B cell (primary cell): ENCODE data around the gene KIF21A. TPM values are rescaled to one million over a fixed set of nuclear protein-coding genes. Genes with fewer than 3 reads are reported as not detected.

Experiments used
- ATAC-seq: fragments of 200-7000 bp; cut with Tn5 transposase; one replicate; pipeline ENCODE4 v1.10.0; 2021; ENCODE audit warnings: low read depth, mild to moderate bottlenecking, moderate number of reproducible peaks, moderate library complexity
- CTCF ChIA-PET: fragments of 350-600 bp; sonication (Branson Sonifier 250); formaldehyde crosslinking; loops from one replicate; lab custom pipeline; 2021; ENCODE audit warnings: antibody characterized with exemption, inconsistent platforms; lab: Charles Lee
- POLR2A ChIA-PET: fragments of 350-600 bp; sonication (Branson Sonifier 250); formaldehyde crosslinking; loops from one replicate; lab custom pipeline; 2021; ENCODE audit warnings: antibody characterized with exemption; lab: Charles Lee
- DNase-seq: peaks from one replicate; pipeline ENCODE4 v3.0.0; 2013
- H2AFZ ChIP-seq: 2 replicates; pipeline ENCODE4 v1.6.1; 2012; ENCODE audit warnings: mild to moderate bottlenecking, low read depth, low read length; ENCODE audit not compliant: insufficient read depth, poor library complexity, severe bottlenecking
- H3K27ac ChIP-seq, 2 donors: 1 replicate in 1 of 2; 2 replicates in 1 of 2; pipeline ENCODE4 v1.5.1; 2012 to 2013; ENCODE audit warnings: low read length in 2 of 2, mild to moderate bottlenecking in 2 of 2, moderate library complexity in 1 of 2
- H3K27me3 ChIP-seq, 4 experiments: fragments of 200-600 bp in 1 of 4; sonication (generic) in 1 of 4; replicated peaks in 1 of 4; 1 replicate in 2 of 4; 2 replicates in 2 of 4; pipeline versions ENCODE4 v1.6.1 to v1.7.0; 2013 to 2016; ENCODE audit warnings: low read length in 3 of 4, mild to moderate bottlenecking in 2 of 4, mixed read lengths in 1 of 4, moderate library complexity in 1 of 4; ENCODE audit not compliant: insufficient read depth in 4 of 4, control insufficient read depth in 3 of 4; ENCODE audit errors: control extremely low read depth in 1 of 4
- H3K36me3 ChIP-seq, 2 experiments: replicated peaks in 1 of 2; 1 replicate in 1 of 2; 2 replicates in 1 of 2; pipeline versions ENCODE4 v1.6.1 to v1.7.1; 2013; ENCODE audit warnings: low read length in 1 of 2; ENCODE audit not compliant: insufficient read depth in 2 of 2, control insufficient read depth in 1 of 2; ENCODE audit errors: control extremely low read depth in 1 of 2, extremely low read depth in 1 of 2
- H3K4me1 ChIP-seq, 2 donors: fragments of 200-600 bp in 1 of 2; sonication (generic) in 1 of 2; 1 replicate in 1 of 2; 2 replicates in 1 of 2; pipeline versions ENCODE4 v1.5.1 to v1.6.1; 2013 to 2017; ENCODE audit warnings: low read length in 2 of 2; ENCODE audit not compliant: control insufficient read depth in 2 of 2, insufficient read depth in 2 of 2
- H3K4me2 ChIP-seq: replicated peaks from 2 replicates; pipeline ENCODE3; 2012; ENCODE audit warnings: mild to moderate bottlenecking, low read depth, low read length; ENCODE audit not compliant: poor library complexity, severe bottlenecking
- H3K4me3 ChIP-seq, 5 experiments: fragments of 200-600 bp in 1 of 5; sonication (generic) in 1 of 5; 1 replicate in 3 of 5; 2 replicates in 2 of 5; pipeline versions ENCODE4 v1.5.1 to v1.7.0; 2011 to 2016; ENCODE audit warnings: low read length in 4 of 5, mild to moderate bottlenecking in 4 of 5, low read depth in 2 of 5, control low read depth in 1 of 5, moderate library complexity in 1 of 5; ENCODE audit not compliant: insufficient read depth in 1 of 5; ENCODE audit errors: control extremely low read depth in 1 of 5, extremely low read depth in 1 of 5
- H3K79me2 ChIP-seq: fragments of 200-600 bp; sonication (generic); one replicate; pipeline ENCODE4 v1.6.0; 2016; ENCODE audit warnings: low read length; ENCODE audit not compliant: control insufficient read depth, insufficient read depth
- H3K9ac ChIP-seq: fragments of 200-600 bp; sonication (generic); 2 replicates; pipeline ENCODE4 v1.6.1; 2017; ENCODE audit warnings: mild to moderate bottlenecking, low read length, moderate library complexity
- H3K9me3 ChIP-seq, 3 donors: one replicate each; pipeline versions ENCODE4 v1.6.1 to v1.7.1; 2013; ENCODE audit warnings: low read length in 2 of 3; ENCODE audit not compliant: control insufficient read depth in 2 of 3, insufficient read depth in 1 of 3; ENCODE audit errors: control extremely low read depth in 1 of 3
- H4K20me1 ChIP-seq: 2 replicates; pipeline ENCODE4 v1.6.0; 2012; ENCODE audit warnings: mild to moderate bottlenecking, low read length; ENCODE audit not compliant: insufficient read depth, control insufficient read depth, poor library complexity, severe bottlenecking
- H3K27ac Mint-ChIP-seq: one replicate; pipeline ENCODE4 v1.8.0; 2021; ENCODE audit warnings: mixed read lengths
- H3K27me3 Mint-ChIP-seq: one replicate; pipeline ENCODE4 v1.8.0; 2021; ENCODE audit warnings: mixed read lengths
- H3K4me1 Mint-ChIP-seq: one replicate; pipeline ENCODE4 v1.8.0; 2021; ENCODE audit warnings: mixed read lengths
- H3K4me3 Mint-ChIP-seq: one replicate; pipeline ENCODE4 v1.8.0; 2021; ENCODE audit warnings: mixed read lengths
- H3K9me3 Mint-ChIP-seq: one replicate; pipeline ENCODE4 v1.8.0; 2022; ENCODE audit warnings: mixed read lengths; ENCODE audit not compliant: insufficient read depth
- EZH2 ChIP-seq: IDR thresholded peaks from 2 replicates; pipeline ENCODE4 v1.6.1; 2012; ENCODE audit warnings: borderline replicate concordance, low read depth, mild to moderate bottlenecking, moderate library complexity, low read length; ENCODE audit not compliant: insufficient read depth, poor library complexity, severe bottlenecking
- WGBS: methylation state at CpG from one replicate; pipeline ENCODE4 v1.1.5; 2013; ENCODE audit warnings: missing lambda C conversion rate; ENCODE audit not compliant: insufficient coverage; 5-methylcytosine and 5-hydroxymethylcytosine counted together
- intact Hi-C: fragments of 100-400 bp; cut with micrococcal nuclease; formaldehyde crosslinking; loops from one replicate; pipeline ENCODE4 v1.10.0; 2022
- polyA plus RNA-seq: library from polyadenylated mRNA; depleted of rRNA; stranded (reverse); fragments of >200 nt; gene quantifications from 2 replicates; pipeline ENCODE4 v1.2.3, GENCODE V29; 2012
- total RNA-seq, 2 donors: library from RNA; stranded (reverse); fragments of 120-200 nt in 1 of 2; gene quantifications; 1 replicate in 1 of 2; 2 replicates in 1 of 2; pipeline versions ENCODE4 v1.2.3 to v1.2.4, GENCODE V29; 2013 to 2022
- TF ChIP-seq, protein P1 (sequence below): fragments of 200-600 bp; IDR thresholded peaks from one replicate; pipeline ENCODE4 v1.8.0; 2022; ENCODE audit warnings: antibody characterized with exemption, mild to moderate bottlenecking

The KIF21A gene
- total and polyA plus RNA-seq, 2 donors (not counting 1 experiment from before 2014, with no cell fraction given), result 0.33 to 2.2 TPM

- DNase-seq (no peak), ATAC-seq (no peak)
- Mint-ChIP-seq H3K27ac (no peak overlapping the region), H3K4me1 (no peaks in the 10 kb centered on the region), H3K9me3 (no peaks in the 10 kb centered on the region), H3K4me3 (no peak overlapping the region), H3K27me3 (no peaks in the 10 kb centered on the region)
- Histone ChIP-seq H3K4me3 (no peak overlapping the region), H3K36me3 (no peaks in the 10 kb centered on the region), H4K20me1 (no peaks in the 10 kb centered on the region), H3K27ac (no peak overlapping the region), H3K4me2 (no peak overlapping the region), H3K27me3 (no peaks in the 10 kb centered on the region), H2AFZ (no peak overlapping the region), H3K79me2 (no peaks in the 10 kb centered on the region), H3K9me3 (no peaks in the 10 kb centered on the region), H3K4me1 (no peaks in the 10 kb centered on the region), H3K9ac (no peak overlapping the region)
- CTCF ChIA-PET, result no interaction called here
- TF ChIP-seq, protein P1, sequence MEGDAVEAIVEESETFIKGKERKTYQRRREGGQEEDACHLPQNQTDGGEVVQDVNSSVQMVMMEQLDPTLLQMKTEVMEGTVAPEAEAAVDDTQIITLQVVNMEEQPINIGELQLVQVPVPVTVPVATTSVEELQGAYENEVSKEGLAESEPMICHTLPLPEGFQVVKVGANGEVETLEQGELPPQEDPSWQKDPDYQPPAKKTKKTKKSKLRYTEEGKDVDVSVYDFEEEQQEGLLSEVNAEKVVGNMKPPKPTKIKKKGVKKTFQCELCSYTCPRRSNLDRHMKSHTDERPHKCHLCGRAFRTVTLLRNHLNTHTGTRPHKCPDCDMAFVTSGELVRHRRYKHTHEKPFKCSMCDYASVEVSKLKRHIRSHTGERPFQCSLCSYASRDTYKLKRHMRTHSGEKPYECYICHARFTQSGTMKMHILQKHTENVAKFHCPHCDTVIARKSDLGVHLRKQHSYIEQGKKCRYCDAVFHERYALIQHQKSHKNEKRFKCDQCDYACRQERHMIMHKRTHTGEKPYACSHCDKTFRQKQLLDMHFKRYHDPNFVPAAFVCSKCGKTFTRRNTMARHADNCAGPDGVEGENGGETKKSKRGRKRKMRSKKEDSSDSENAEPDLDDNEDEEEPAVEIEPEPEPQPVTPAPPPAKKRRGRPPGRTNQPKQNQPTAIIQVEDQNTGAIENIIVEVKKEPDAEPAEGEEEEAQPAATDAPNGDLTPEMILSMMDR, result no peak
- TF ChIP-seq EZH2, result no peak
- intact Hi-C loops, result no loop called here
- WGBS, result 97% methylated on average over 4 of the region's 6 CpGs
- POLR2A ChIA-PET, result no interaction called here
These were observed 47.1 kb downstream of the KIF21A start for GRCh38 chr12:39395866-39396265.

GRCh38 chr12:39393890-39394289 lies 49.0 kb downstream of the KIF21A start:
- TF ChIP-seq, protein P1, result no peak
- no peak for TF ChIP-seq EZH2
- Mint-ChIP-seq H3K27me3 (no peaks in the 10 kb centered on the region), H3K27ac (no peak overlapping the region), H3K9me3 (no peaks in the 10 kb centered on the region), H3K4me1 (no peaks in the 10 kb centered on the region), H3K4me3 (no peak overlapping the region)
- Histone ChIP-seq H2AFZ (no peak overlapping the region), H3K9me3 (no peaks in the 10 kb centered on the region), H3K4me3 (no peak overlapping the region), H3K36me3 (no peaks in the 10 kb centered on the region), H4K20me1 (no peaks in the 10 kb centered on the region), H3K4me1 (no peaks in the 10 kb centered on the region), H3K79me2 (no peaks in the 10 kb centered on the region), H3K4me2 (no peak overlapping the region), H3K27ac (no peak overlapping the region), H3K9ac (no peak overlapping the region), H3K27me3 (no peaks in the 10 kb centered on the region)
- no peak for DNase-seq
- CTCF ChIA-PET, result no interaction called here
- 66% methylated on average over 3 of the region's 5 CpGs for WGBS
- intact Hi-C loops, result no loop called here
- POLR2A ChIA-PET, result no interaction called here
- ATAC-seq, result no peak
